Neural progenitor cell (in vitro differentiated cells): ENCODE measurements around the gene ANKRD42. TPM values are rescaled to one million over a fixed set of nuclear protein-coding genes. Genes with fewer than 3 reads are reported as not detected.
A peak's percentile ranks its signal among the peaks of the same experiment; 100 is the strongest.
"Not testable (repeated sequence)": the region's sequence is repeated elsewhere in the genome, so short reads cannot be mapped to it uniquely, and the experiment has no call there.

ENCODE experiments used
- DNase-seq: peaks from one replicate; pipeline ENCODE4 v3.0.0-alpha.2; 2016; ENCODE audit warnings: low spot score
- H2AFZ ChIP-seq: fragments of 200-600 bp; sonication (generic); replicated peaks from 2 replicates; pipeline ENCODE4 v1.6.1; 2016; ENCODE audit warnings: antibody characterized with exemption
- H3F3A ChIP-seq: fragments of 200-600 bp; sonication (generic); 2 replicates; pipeline ENCODE4 v1.6.1; 2016; ENCODE audit warnings: antibody characterized with exemption, low read depth
- H3K27ac ChIP-seq: fragments of 200-600 bp; sonication (generic); 2 replicates; pipeline ENCODE4 v1.5.1; 2016; ENCODE audit warnings: mild to moderate bottlenecking
- H3K27me3 ChIP-seq: fragments of 200-600 bp; sonication (generic); 2 replicates; pipeline ENCODE4 v1.6.1; 2016; ENCODE audit warnings: mild to moderate bottlenecking, moderate library complexity
- H3K36me3 ChIP-seq: fragments of 200-600 bp; sonication (generic); 2 replicates; pipeline ENCODE4 v1.5.1; 2016
- H3K4me1 ChIP-seq: fragments of 200-600 bp; sonication (generic); 2 replicates; pipeline ENCODE4 v1.6.1; 2016; ENCODE audit warnings: mixed run types
- H3K4me2 ChIP-seq: fragments of 200-600 bp; sonication (generic); 2 replicates; pipeline ENCODE4 v1.6.1; 2016
- H3K4me3 ChIP-seq: fragments of 200-600 bp; sonication (generic); 2 replicates; pipeline ENCODE4 v1.5.1; 2016
- H3K79me2 ChIP-seq: fragments of 200-600 bp; sonication (generic); 2 replicates; pipeline ENCODE4 v1.6.1; 2016; ENCODE audit warnings: low read depth
- H3K9ac ChIP-seq: fragments of 200-600 bp; sonication (generic); 2 replicates; pipeline ENCODE4 v1.6.1; 2016
- H3K9me3 ChIP-seq: fragments of 200-600 bp; sonication (generic); 2 replicates; pipeline ENCODE4 v1.5.1; 2016; ENCODE audit warnings: low read depth
- H4K20me1 ChIP-seq: fragments of 200-600 bp; sonication (generic); 2 replicates; pipeline ENCODE4 v1.6.1; 2016; ENCODE audit warnings: low read depth
- H3K27ac Mint-ChIP-seq: 3 replicates; pipeline ENCODE4 v1.8.0; 2021; ENCODE audit warnings: mixed read lengths
- H3K27me3 Mint-ChIP-seq: 2 replicates; pipeline ENCODE4 v1.8.0; 2022; ENCODE audit warnings: low read depth, mild to moderate bottlenecking, inconsistent platforms, moderate library complexity, mixed read lengths; ENCODE audit not compliant: insufficient read depth
- H3K36me3 Mint-ChIP-seq: 3 replicates; pipeline ENCODE4 v1.8.0; 2021; ENCODE audit warnings: mixed read lengths
- H3K4me1 Mint-ChIP-seq: 3 replicates; pipeline ENCODE4 v1.8.0; 2021; ENCODE audit warnings: mixed read lengths
- H3K4me3 Mint-ChIP-seq: 3 replicates; pipeline ENCODE4 v1.8.0; 2021; ENCODE audit warnings: mild to moderate bottlenecking, moderate library complexity, mixed read lengths
- H3K9me3 Mint-ChIP-seq: 3 replicates; pipeline ENCODE4 v1.8.0; 2020; ENCODE audit warnings: mixed read lengths
- EZH2 ChIP-seq: fragments of 200-600 bp; sonication (generic); IDR thresholded peaks from 2 replicates; pipeline ENCODE4 v1.6.1; 2017; ENCODE audit warnings: antibody characterized with exemption, mild to moderate bottlenecking, moderate library complexity
- EZH2phosphoT487 ChIP-seq: fragments of 200-600 bp; sonication (generic); IDR thresholded peaks from 2 replicates; pipeline ENCODE4 v1.6.1; 2017; ENCODE audit warnings: antibody characterized with exemption
- total RNA-seq: library from RNA; depleted of rRNA; stranded (reverse); fragments of >200 nt; gene quantifications from 2 replicates; pipeline ENCODE4 v1.2.3, GENCODE V29; 2015; ENCODE audit warnings: low replicate concordance
- TF ChIP-seq, protein P1 (sequence below): fragments of 200-600 bp; sonication (generic); IDR thresholded peaks from 2 replicates; pipeline ENCODE4 v1.5.1; 2017; ENCODE audit warnings: antibody characterized with exemption, mild to moderate bottlenecking

Gene ANKRD42
- total RNA-seq, 1 donor from 2014 or later = 4.4 TPM

DNA sequence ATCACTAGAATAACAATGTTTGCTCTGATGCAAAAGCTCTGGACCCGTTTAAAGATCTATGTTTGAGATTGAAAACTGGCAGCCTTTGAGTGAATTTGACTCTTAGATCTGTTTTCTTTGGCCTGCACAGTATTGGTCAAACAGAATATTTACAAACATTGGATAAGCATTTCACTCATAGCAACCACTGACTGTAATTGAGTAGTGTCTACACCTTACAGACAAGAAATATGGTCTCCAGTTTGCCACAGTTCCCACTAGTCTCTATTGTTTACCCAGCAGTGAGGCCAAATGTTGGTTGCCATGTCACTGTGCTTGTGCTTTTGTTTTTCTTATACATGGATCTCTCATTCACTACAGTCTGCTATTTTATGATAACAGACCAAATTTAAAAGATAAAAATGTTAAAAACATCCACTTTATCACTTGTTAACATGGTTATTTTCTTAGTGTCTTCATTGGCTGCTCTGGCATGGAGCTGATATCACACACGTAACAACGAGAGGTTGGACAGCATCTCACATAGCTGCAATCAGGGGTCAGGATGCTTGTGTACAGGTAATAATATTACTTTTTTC is 12.2 kb downstream of the ANKRD42 start:
- H3K27ac Mint-ChIP-seq = no peak overlapping the region
- H3K9me3 ChIP-seq = no peaks in the 10 kb centered on the region
- no peak for TF ChIP-seq EZH2
- TF ChIP-seq, protein P1, sequence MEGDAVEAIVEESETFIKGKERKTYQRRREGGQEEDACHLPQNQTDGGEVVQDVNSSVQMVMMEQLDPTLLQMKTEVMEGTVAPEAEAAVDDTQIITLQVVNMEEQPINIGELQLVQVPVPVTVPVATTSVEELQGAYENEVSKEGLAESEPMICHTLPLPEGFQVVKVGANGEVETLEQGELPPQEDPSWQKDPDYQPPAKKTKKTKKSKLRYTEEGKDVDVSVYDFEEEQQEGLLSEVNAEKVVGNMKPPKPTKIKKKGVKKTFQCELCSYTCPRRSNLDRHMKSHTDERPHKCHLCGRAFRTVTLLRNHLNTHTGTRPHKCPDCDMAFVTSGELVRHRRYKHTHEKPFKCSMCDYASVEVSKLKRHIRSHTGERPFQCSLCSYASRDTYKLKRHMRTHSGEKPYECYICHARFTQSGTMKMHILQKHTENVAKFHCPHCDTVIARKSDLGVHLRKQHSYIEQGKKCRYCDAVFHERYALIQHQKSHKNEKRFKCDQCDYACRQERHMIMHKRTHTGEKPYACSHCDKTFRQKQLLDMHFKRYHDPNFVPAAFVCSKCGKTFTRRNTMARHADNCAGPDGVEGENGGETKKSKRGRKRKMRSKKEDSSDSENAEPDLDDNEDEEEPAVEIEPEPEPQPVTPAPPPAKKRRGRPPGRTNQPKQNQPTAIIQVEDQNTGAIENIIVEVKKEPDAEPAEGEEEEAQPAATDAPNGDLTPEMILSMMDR = no peak
- TF ChIP-seq EZH2phosphoT487 = no peak

DNA sequence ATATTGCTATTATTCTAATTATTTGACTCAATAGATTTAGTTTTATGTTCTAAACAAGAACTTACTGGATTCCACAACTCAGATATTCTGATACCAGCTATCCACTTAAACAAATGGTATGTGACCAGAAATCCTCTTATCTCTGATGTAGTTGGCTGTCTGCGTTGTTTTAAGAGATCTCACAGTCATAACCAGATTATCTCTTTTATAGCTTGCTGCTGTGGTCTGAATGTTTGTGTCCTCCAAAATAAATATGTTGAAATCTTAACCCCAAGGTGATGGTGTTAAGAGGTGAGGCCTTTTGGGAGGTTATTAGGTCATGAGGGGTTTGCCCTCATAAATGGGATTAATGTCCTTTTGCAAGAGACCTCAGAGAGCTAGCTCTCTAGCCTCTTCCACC is 12.7 kb downstream of the ANKRD42 start:
- no peak for TF ChIP-seq EZH2phosphoT487
- H3K4me1 Mint-ChIP-seq = no peaks in the 10 kb centered on the region
- DNase-seq = no peak

More for the DNA sequence above, 12.2 kb downstream of the ANKRD42 start:
- Histone ChIP-seq H3K36me3 (no peaks in the 10 kb centered on the region), H2AFZ (no peak overlapping the region), H4K20me1 (no peaks in the 10 kb centered on the region), H3K4me1 (no peaks in the 10 kb centered on the region), H3K27me3 (no peaks in the 10 kb centered on the region), H3K27ac (no peak overlapping the region), H3F3A (no peaks in the 10 kb centered on the region), H3K4me3 (no peak overlapping the region), H3K4me2 (no peak overlapping the region), H3K79me2 (no peaks in the 10 kb centered on the region), H3K9ac (no peak overlapping the region)
- no peaks in the 10 kb centered on the region for H3K27me3 Mint-ChIP-seq
- DNase-seq = no peak
- peaks cover 4% of the 10 kb centered on the region for H3K36me3 Mint-ChIP-seq
- no peaks in the 10 kb centered on the region for H3K9me3 Mint-ChIP-seq
- H3K4me3 Mint-ChIP-seq = no peak overlapping the region
- H3K4me1 Mint-ChIP-seq = no peaks in the 10 kb centered on the region

DNA sequence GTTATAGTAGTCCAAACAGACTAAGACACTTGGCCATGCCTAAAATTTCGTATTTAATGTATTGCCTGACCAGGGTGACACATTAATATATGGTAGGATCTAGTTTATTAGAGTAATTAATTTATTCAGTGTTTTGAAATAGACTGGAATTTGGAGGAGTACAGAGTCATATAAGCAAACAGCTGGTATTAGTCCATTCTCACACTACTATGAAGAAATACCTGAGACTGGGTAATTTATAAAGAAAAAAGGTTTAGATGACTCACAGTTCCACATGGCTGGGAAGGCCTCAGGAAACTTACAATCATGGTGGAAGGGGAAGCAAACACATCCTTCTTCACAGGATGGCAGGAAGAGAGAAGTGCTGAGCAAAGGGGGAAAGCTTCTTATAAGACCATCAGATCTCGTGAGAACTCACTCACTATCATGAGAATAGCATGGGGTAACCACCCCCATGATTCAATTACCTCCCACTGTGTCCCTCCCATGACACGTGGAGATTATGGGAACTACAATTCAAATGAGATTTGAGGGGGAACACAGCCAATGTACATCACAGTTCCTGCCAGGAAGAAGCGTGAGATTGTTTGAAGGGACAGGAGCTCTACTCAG is 13.4 kb downstream of the ANKRD42 start:
- H3K27me3 Mint-ChIP-seq, H3K27ac ChIP-seq, H3K4me3 ChIP-seq, H3K9me3 ChIP-seq, H3K4me1 ChIP-seq, H4K20me1 ChIP-seq, H3K79me2 ChIP-seq, H2AFZ ChIP-seq, H3K4me1 Mint-ChIP-seq, H3K36me3 Mint-ChIP-seq, H3K27ac Mint-ChIP-seq, H3K9ac ChIP-seq, H3K4me2 ChIP-seq, H3K27me3 ChIP-seq, H3K36me3 ChIP-seq, H3K9me3 Mint-ChIP-seq, H3F3A ChIP-seq, DNase-seq, H3K4me3 Mint-ChIP-seq: not testable (repeated sequence)

More for the DNA sequence above, 12.7 kb downstream of the ANKRD42 start:
- no peaks in the 10 kb centered on the region for H4K20me1 ChIP-seq
- no peak overlapping the region for H3K27ac ChIP-seq
- Mint-ChIP-seq H3K27me3 (no peaks in the 10 kb centered on the region), H3K36me3 (peaks cover 4% of the 10 kb centered on the region), H3K27ac (no peak overlapping the region), H3K4me3 (no peak overlapping the region), H3K9me3 (no peaks in the 10 kb centered on the region)
- H3K79me2 ChIP-seq = no peaks in the 10 kb centered on the region
- H2AFZ ChIP-seq = no peak overlapping the region
- no peak overlapping the region for H3K9ac ChIP-seq
- H3F3A ChIP-seq = no peaks in the 10 kb centered on the region
- no peaks in the 10 kb centered on the region for H3K36me3 ChIP-seq
- no peak overlapping the region for H3K4me3 ChIP-seq
- H3K27me3 ChIP-seq = no peaks in the 10 kb centered on the region
- no peaks in the 10 kb centered on the region for H3K4me1 ChIP-seq
- H3K4me2 ChIP-seq = no peak overlapping the region
- no peaks in the 10 kb centered on the region for H3K9me3 ChIP-seq

DNA sequence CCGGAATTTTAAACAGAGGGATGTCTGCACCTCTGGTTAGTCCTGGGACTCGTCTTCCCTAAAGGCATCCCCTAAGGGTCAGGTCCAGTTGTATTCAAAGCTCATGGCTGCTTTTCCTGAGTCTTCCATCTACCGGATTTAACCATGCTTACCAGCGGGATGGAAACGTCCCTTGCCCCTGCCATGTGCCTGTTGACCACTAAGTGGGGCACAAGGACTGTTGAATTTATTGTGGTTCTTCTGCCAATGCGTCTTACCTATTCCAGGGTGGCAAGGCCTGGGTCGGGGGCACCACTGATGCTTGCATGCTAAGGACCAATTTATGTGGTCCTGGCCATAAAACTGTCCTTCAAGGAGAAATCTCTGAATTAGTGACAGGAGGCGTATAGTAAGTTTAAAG is 25.6 kb downstream of the ANKRD42 start:
- no peak overlapping the region for H3K27ac Mint-ChIP-seq
- no peak overlapping the region for H3K4me3 Mint-ChIP-seq
- H3F3A ChIP-seq = no peaks in the 10 kb centered on the region
- TF ChIP-seq, protein P1 = peak; percentile 50
- TF ChIP-seq EZH2phosphoT487 = no peak
- no peaks in the 10 kb centered on the region for H3K9me3 Mint-ChIP-seq
- H3K4me2 ChIP-seq = no peak overlapping the region
- peaks cover 3% of the 10 kb centered on the region for H3K27me3 Mint-ChIP-seq
- no peak overlapping the region for H3K4me3 ChIP-seq
- no peaks in the 10 kb centered on the region for H3K4me1 Mint-ChIP-seq
- no peak overlapping the region for H3K27ac ChIP-seq
- H3K9me3 ChIP-seq = no peaks in the 10 kb centered on the region
- H3K36me3 Mint-ChIP-seq = no peaks in the 10 kb centered on the region
- H3K9ac ChIP-seq = no peak overlapping the region
- H4K20me1 ChIP-seq = no peaks in the 10 kb centered on the region
- H2AFZ ChIP-seq = no peak overlapping the region
- no peaks in the 10 kb centered on the region for H3K36me3 ChIP-seq
- DNase-seq = peak; percentile 38
- no peaks in the 10 kb centered on the region for H3K79me2 ChIP-seq
- H3K4me1 ChIP-seq = no peaks in the 10 kb centered on the region
- H3K27me3 ChIP-seq = no peaks in the 10 kb centered on the region
